IPS-15b (cell line): Measurements from ENCODE around the gene LSM7.
A peak's percentile ranks its signal among the peaks of the same experiment; 100 is the strongest.

Experiments used
- H3K27me3 ChIP-seq: one replicate; pipeline ENCODE4 v1.6.1; 2013; ENCODE audit warnings: low read length; ENCODE audit not compliant: control insufficient read depth, insufficient read depth
- H3K36me3 ChIP-seq: one replicate; pipeline ENCODE4 v1.6.1; 2013; ENCODE audit warnings: low read length; ENCODE audit not compliant: control insufficient read depth, insufficient read depth
- H3K4me1 ChIP-seq: one replicate; pipeline ENCODE4 v1.6.1; 2013; ENCODE audit warnings: mild to moderate bottlenecking, low read length; ENCODE audit not compliant: control insufficient read depth, insufficient read depth
- H3K4me3 ChIP-seq: one replicate; pipeline ENCODE4 v1.5.1; 2013; ENCODE audit warnings: low read depth, low read length
- H3K9ac ChIP-seq: one replicate; pipeline ENCODE4 v1.6.1; 2013; ENCODE audit warnings: low read depth, mild to moderate bottlenecking, low read length
- H3K9me3 ChIP-seq: one replicate; pipeline ENCODE4 v1.6.1; 2013; ENCODE audit warnings: mild to moderate bottlenecking, low read length; ENCODE audit not compliant: control insufficient read depth, insufficient read depth

The LSM7 gene

GRCh38 chr19:2333807-2334211 lies 5.4 kb upstream of the LSM7 start:
- peaks cover 10% of the 10 kb centered on the region for H3K4me1 ChIP-seq
- H3K9me3 ChIP-seq = no peaks in the 10 kb centered on the region
- no peak overlapping the region for H3K4me3 ChIP-seq
- H3K9ac ChIP-seq = no peak overlapping the region
- H3K36me3 ChIP-seq = peaks cover 13% of the 10 kb centered on the region
- H3K27me3 ChIP-seq = no peaks in the 10 kb centered on the region

GRCh38 chr19:2333027-2333806 lies 4.8 kb upstream of the LSM7 start:
- Histone ChIP-seq H3K9ac (no peak overlapping the region), H3K36me3 (peaks cover 7% of the 10 kb centered on the region), H3K27me3 (no peaks in the 10 kb centered on the region), H3K4me1 (peaks cover 10% of the 10 kb centered on the region), H3K4me3 (no peak overlapping the region), H3K9me3 (no peaks in the 10 kb centered on the region)

- Histone ChIP-seq H3K9me3 (no peaks in the 10 kb centered on the region), H3K36me3 (peaks cover 2% of the 10 kb centered on the region), H3K4me3 (no peak overlapping the region)
These were observed 4.1 kb upstream of the LSM7 start for GRCh38 chr19:2332341-2333026.

DNA sequence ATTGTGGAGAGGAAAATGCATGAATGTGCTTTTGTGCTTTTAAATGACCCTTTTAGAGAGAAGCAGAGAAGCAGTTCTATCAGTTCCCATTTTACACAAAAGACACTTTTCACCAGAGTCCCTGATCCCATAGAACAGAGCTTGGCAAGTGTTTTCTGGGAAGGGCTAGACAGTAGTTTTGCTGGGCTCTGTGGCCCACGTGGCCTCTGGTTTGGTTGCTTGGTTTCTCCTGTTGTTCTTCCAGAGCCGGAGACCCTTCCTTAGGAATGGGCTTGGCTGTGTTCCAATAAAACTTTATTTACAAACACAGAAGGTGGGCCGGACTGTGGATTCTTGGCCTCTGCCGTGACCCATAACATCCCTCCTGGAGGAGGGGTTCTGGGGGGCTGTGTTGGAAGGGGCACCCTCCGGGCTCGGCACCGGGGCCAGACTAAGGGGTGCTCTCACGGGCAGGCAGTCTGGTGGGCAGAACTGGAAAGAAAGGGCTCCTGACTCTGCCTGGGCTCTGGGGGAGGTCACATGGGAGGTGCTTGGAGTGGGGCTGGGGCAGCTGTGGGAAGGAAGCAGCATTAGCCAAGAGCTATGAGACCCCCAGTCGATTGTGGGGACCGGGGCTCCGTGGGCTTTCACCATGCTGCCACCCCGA lies 3.3 kb upstream of the LSM7 start:
- no peaks in the 10 kb centered on the region for H3K27me3 ChIP-seq
- peaks cover 10% of the 10 kb centered on the region for H3K4me1 ChIP-seq
- no peaks in the 10 kb centered on the region for H3K9me3 ChIP-seq
- H3K36me3 ChIP-seq = peaks cover 3% of the 10 kb centered on the region
- H3K4me3 ChIP-seq = no peak overlapping the region
- no peak overlapping the region for H3K9ac ChIP-seq

More at GRCh38 chr19:2332341-2333026, 4.1 kb upstream of the LSM7 start:
- Histone ChIP-seq H3K4me1 (peaks cover 10% of the 10 kb centered on the region), H3K9ac (no peak overlapping the region), H3K27me3 (no peaks in the 10 kb centered on the region)

GRCh38 chr19:2330632-2331284 lies 2.4 kb upstream of the LSM7 start:
- Histone ChIP-seq H3K36me3 (peaks cover 6% of the 10 kb centered on the region), H3K4me1 (peaks cover 10% of the 10 kb centered on the region), H3K27me3 (no peaks in the 10 kb centered on the region), H3K4me3 (no peak overlapping the region), H3K9me3 (no peaks in the 10 kb centered on the region), H3K9ac (no peak overlapping the region)

DNA sequence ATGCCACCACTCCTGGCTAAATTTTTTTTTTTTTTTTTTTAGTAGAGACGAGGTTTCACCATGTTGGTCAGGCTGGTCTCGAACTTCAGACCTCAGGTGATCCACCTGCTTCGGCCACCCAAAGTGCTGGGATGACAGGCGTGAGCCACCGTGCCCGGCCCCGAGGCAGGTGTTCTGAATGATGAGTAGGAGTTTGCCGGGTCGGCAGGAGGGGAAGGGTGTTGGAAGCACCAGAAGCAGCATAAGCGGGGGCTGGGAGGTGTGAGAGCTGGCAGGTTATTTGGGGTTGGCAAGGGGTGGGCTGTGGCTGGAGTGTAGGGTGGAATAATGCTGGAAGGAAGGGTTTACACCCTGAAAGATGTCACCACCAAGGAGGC lies 1.9 kb upstream of the LSM7 start:
- Histone ChIP-seq H3K9me3 (no peaks in the 10 kb centered on the region), H3K9ac (no peak overlapping the region), H3K4me3 (no peak overlapping the region), H3K4me1 (peaks cover 10% of the 10 kb centered on the region), H3K36me3 (peaks cover 6% of the 10 kb centered on the region), H3K27me3 (no peaks in the 10 kb centered on the region)

GRCh38 chr19:2329501-2329916 lies 1.1 kb upstream of the LSM7 start:
- Histone ChIP-seq H3K27me3 (no peaks in the 10 kb centered on the region), H3K9me3 (no peaks in the 10 kb centered on the region), H3K9ac (no peak overlapping the region), H3K4me3 (peak overlapping the region; percentile 90), H3K36me3 (peaks cover 14% of the 10 kb centered on the region), H3K4me1 (peaks cover 10% of the 10 kb centered on the region)

GRCh38 chr19:2329149-2329478 lies 728 bp upstream of the LSM7 start:
- peaks cover 17% of the 10 kb centered on the region for H3K36me3 ChIP-seq
- H3K4me3 ChIP-seq = peak overlapping the region; percentile 90
- no peaks in the 10 kb centered on the region for H3K9me3 ChIP-seq
- H3K4me1 ChIP-seq = peaks cover 10% of the 10 kb centered on the region
- peak overlapping the region; percentile 89 for H3K9ac ChIP-seq
- no peaks in the 10 kb centered on the region for H3K27me3 ChIP-seq

GRCh38 chr19:2327773-2328400 lies 499 bp downstream of the LSM7 start:
- no peaks in the 10 kb centered on the region for H3K27me3 ChIP-seq
- peak overlapping the region; percentile 90 for H3K4me3 ChIP-seq
- H3K36me3 ChIP-seq = peaks cover 17% of the 10 kb centered on the region
- no peaks in the 10 kb centered on the region for H3K9me3 ChIP-seq
- H3K9ac ChIP-seq = peak overlapping the region; percentile 89
- peaks cover 10% of the 10 kb centered on the region for H3K4me1 ChIP-seq

DNA sequence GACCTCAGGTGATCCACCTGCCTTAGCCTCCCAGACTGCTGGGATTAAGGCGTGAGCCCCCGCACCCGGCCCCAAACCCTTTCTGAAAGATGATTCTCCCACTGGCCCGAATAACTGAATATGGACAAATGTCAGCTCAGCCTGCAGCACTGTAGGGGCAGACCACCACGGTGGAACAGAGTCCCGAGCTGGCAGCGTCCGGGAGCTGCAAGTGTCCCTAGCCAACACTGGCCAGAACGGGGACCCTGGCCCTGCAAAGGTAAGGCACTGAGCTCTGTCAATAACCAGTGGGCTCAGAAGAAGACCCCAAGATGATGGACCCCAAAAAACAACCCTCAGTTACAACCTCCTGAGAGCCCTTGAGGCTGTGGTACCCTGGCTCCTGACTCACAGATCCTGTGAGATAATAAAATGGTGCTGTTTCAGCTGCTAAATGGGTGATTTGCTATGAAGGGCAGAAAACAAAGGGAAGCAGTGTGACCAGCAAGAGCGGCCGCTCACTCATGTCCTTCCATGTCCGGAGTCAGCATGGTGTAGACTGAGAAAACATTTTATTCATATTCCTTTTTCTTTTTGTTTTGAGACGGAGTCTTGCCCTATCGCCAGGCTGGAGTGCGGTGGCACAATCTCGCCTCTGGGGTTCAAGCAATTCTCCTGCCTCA lies 1.6 kb downstream of the LSM7 start:
- Histone ChIP-seq H3K4me3 (no peak overlapping the region), H3K4me1 (peaks cover 10% of the 10 kb centered on the region), H3K9ac (peak overlapping the region; percentile 0), H3K36me3 (peaks cover 17% of the 10 kb centered on the region), H3K9me3 (no peaks in the 10 kb centered on the region), H3K27me3 (no peaks in the 10 kb centered on the region)
